ENCODE results near the gene SLAMF1. TPM values are rescaled to one million over a fixed set of nuclear protein-coding genes. Genes with fewer than 3 reads are reported as not detected.
"Not testable (repeated sequence)": the region's sequence is repeated elsewhere in the genome, so short reads cannot be mapped to it uniquely, and the experiment has no call there.

SLAMF1 gene
- total RNA-seq, 1 experiment from 2014 or later: 0.30 TPM

DNA sequence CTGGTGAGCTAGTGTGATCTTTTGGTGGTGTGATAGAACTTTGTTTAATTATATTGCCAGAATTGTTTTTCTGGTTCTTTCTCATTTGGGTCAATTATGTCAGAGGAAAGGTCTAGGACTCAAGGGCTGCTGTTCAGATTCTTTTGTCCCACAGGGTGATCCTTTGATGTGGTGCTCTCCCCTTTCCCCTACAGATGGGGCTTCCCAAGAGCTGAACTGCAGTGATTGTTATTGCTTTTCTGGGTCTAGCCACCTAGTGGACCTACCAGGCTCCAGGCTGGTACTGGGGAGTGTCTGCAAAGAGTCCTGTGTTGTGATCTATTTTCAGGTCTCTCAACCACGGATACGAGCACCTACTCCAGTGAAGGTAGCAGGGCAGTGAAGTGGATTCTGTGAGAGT is 41.6 kb downstream of the SLAMF1 start:
- no peak overlapping the region for H3K9ac ChIP-seq (ENCODE audit: low read length)
- no peak overlapping the region for H3K27ac ChIP-seq (ENCODE audit: low read length)
- no peak for DNase-seq
- H3K9me2 ChIP-seq (replicated peaks; ENCODE audit: insufficient read depth, low read length): no peaks in the 10 kb centered on the region
- no peak overlapping the region for H2AFZ ChIP-seq (ENCODE audit: low read length)
- peaks cover 7% of the 10 kb centered on the region; the same call in 1 of the 2 replicates for H3K9me3 ChIP-seq (ENCODE audit: low read length)
- no peak overlapping the region for H3K4me3 ChIP-seq (ENCODE audit: low read length)
- no peaks in the 10 kb centered on the region for H3K27me3 ChIP-seq (ENCODE audit: low read length)
- H3K79me2 ChIP-seq (ENCODE audit: low read length): no peaks in the 10 kb centered on the region
- H3K36me3 ChIP-seq (ENCODE audit: insufficient read depth, low read length): no peaks in the 10 kb centered on the region
- H3K4me1 ChIP-seq (ENCODE audit: low read length): peaks cover 12% of the 10 kb centered on the region
- no peak overlapping the region for H3K4me2 ChIP-seq (ENCODE audit: low read depth, low read length, poor library complexity, severe bottlenecking)
- no peaks in the 10 kb centered on the region for H4K20me1 ChIP-seq (ENCODE audit: insufficient read depth, low read depth, low read length)

DNA sequence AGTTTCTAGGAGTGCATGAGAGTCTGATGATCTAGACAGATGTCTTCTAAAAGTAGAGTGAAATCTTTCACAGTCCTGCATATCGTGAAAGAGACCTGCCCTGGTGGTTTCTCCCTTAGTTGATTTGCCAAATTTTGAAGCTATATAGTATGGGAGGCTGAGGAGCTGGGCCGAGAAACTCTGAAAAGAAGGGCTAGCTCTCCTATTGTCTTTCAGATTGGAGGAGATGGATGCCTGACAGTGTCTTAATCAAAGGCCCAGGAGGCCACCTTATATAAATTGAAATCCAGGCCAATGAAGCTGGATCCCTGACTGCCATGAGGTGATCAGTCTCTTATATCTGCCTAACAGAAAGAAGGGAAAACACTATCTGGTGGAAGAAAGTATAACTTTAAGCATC is 49.1 kb downstream of the SLAMF1 start:
- Histone ChIP-seq H3K9ac (ENCODE audit: low read length) (no peak overlapping the region), H3K9me3 (ENCODE audit: low read length) (no peaks in the 10 kb centered on the region), H3K4me3 (ENCODE audit: low read length) (no peak overlapping the region), H3K4me2 (ENCODE audit: low read depth, low read length, poor library complexity, severe bottlenecking) (no peak overlapping the region), H4K20me1 (ENCODE audit: insufficient read depth, low read depth, low read length) (no peaks in the 10 kb centered on the region), H3K27me3 (ENCODE audit: low read length) (no peaks in the 10 kb centered on the region), H2AFZ (ENCODE audit: low read length) (no peak overlapping the region), H3K4me1 (ENCODE audit: low read length) (no peaks in the 10 kb centered on the region), H3K36me3 (ENCODE audit: insufficient read depth, low read length) (no peaks in the 10 kb centered on the region), H3K79me2 (ENCODE audit: low read length) (no peaks in the 10 kb centered on the region), H3K9me2 (replicated peaks; ENCODE audit: insufficient read depth, low read length) (no peaks in the 10 kb centered on the region), H3K27ac (ENCODE audit: low read length) (no peak overlapping the region)
- DNase-seq: no peak

DNA sequence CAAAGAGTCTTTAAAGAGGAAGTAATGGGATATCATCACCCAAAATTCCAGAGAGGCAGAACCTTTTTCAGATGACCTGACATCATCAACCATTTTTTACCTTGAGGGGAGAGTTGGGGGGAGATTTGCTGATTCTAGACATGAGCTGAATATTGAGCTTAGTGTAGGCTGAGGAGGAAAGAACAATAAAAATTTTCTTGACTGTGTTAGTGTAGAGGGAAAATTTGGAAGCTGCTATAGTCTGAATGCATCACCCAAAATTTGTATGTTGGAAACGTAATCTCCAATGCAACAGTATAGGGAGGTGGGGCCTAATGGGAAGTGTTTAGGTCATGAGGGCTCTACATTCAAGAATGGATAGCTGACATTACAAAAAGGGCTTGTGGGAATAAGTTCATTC is 49.8 kb downstream of the SLAMF1 start:
- no peak overlapping the region for H3K27ac ChIP-seq (ENCODE audit: low read length)
- H3K4me3 ChIP-seq (ENCODE audit: low read length): no peak overlapping the region
- no peak for DNase-seq
- no peaks in the 10 kb centered on the region for H3K36me3 ChIP-seq (ENCODE audit: insufficient read depth, low read length)
- H3K9me3 ChIP-seq (ENCODE audit: low read length): no peaks in the 10 kb centered on the region
- H3K4me1 ChIP-seq (ENCODE audit: low read length): no peaks in the 10 kb centered on the region
- no peaks in the 10 kb centered on the region for H3K9me2 ChIP-seq (replicated peaks; ENCODE audit: insufficient read depth, low read length)
- no peaks in the 10 kb centered on the region for H3K27me3 ChIP-seq (ENCODE audit: low read length)
- H3K9ac ChIP-seq (ENCODE audit: low read length): no peak overlapping the region
- no peaks in the 10 kb centered on the region for H3K79me2 ChIP-seq (ENCODE audit: low read length)
- no peak overlapping the region for H3K4me2 ChIP-seq (ENCODE audit: low read depth, low read length, poor library complexity, severe bottlenecking)
- no peak overlapping the region for H2AFZ ChIP-seq (ENCODE audit: low read length)
- no peaks in the 10 kb centered on the region for H4K20me1 ChIP-seq (ENCODE audit: insufficient read depth, low read depth, low read length)

DNA sequence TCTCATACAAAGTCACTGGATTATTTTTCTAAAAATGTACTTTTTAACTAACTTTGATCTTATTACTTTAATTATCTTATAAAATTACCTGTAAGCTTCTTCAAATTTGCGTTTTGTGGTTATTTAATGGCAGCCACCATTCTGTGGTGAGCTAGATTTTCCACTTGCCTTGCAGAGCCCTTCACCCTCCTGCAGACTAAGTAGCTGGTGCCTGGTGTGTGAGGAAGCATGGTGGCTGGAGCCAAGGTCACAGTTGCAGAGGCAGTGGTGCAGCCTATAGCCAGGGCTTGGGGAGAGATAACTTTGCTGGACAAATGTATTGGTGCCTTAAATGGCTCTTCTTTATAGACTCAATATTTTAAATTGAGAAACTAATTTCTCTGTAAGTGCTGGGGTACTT is 56.4 kb downstream of the SLAMF1 start:
- H3K4me3 ChIP-seq (ENCODE audit: low read length): no peak overlapping the region
- H4K20me1 ChIP-seq (ENCODE audit: insufficient read depth, low read depth, low read length): no peaks in the 10 kb centered on the region
- H3K27ac ChIP-seq (ENCODE audit: low read length): no peak overlapping the region
- peak; percentile 48 for DNase-seq
- H3K4me1 ChIP-seq (ENCODE audit: low read length): peaks cover 4% of the 10 kb centered on the region
- no peaks in the 10 kb centered on the region for H3K9me2 ChIP-seq (replicated peaks; ENCODE audit: insufficient read depth, low read length)
- 0 out of 2 replicates have a peak overlapping the region, but pooled peaks have one; percentile 54 for H2AFZ ChIP-seq (ENCODE audit: low read length)
- no peak overlapping the region for H3K9ac ChIP-seq (ENCODE audit: low read length)
- H3K27me3 ChIP-seq (ENCODE audit: low read length): no peaks in the 10 kb centered on the region
- H3K79me2 ChIP-seq (ENCODE audit: low read length): no peaks in the 10 kb centered on the region
- H3K9me3 ChIP-seq (ENCODE audit: low read length): no peaks in the 10 kb centered on the region
- H3K36me3 ChIP-seq (ENCODE audit: insufficient read depth, low read length): no peaks in the 10 kb centered on the region
- H3K4me2 ChIP-seq (ENCODE audit: low read depth, low read length, poor library complexity, severe bottlenecking): no peak overlapping the region

DNA sequence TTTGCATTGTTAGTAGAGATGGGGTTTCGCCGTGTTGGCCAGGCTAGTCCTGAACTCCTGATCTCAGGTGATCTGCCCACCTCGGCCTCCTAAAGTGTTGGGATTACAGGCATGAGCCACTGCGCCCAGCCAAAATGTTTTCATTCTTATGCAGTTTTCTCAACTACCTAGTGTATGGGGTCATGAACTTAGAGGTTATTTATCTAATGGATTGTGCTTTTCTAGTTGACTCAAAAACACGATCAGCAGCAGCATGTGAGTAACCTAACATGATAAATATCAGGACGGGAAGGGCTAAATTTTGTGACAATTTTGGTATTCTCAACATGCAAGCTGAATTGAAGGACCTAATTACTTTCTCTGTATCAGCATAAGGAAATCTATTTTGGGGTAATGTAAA is 58.4 kb downstream of the SLAMF1 start:
- Histone ChIP-seq H3K36me3 (ENCODE audit: insufficient read depth, low read length) (no peaks in the 10 kb centered on the region), H2AFZ (ENCODE audit: low read length) (no peak overlapping the region), H3K27ac (ENCODE audit: low read length) (no peak overlapping the region), H3K9me2 (replicated peaks; ENCODE audit: insufficient read depth, low read length) (no peaks in the 10 kb centered on the region), H3K4me3 (ENCODE audit: low read length) (no peak overlapping the region), H4K20me1 (ENCODE audit: insufficient read depth, low read depth, low read length) (no peaks in the 10 kb centered on the region), H3K27me3 (ENCODE audit: low read length) (no peaks in the 10 kb centered on the region), H3K9ac (ENCODE audit: low read length) (no peak overlapping the region), H3K4me1 (ENCODE audit: low read length) (peaks cover 4% of the 10 kb centered on the region), H3K9me3 (ENCODE audit: low read length) (no peaks in the 10 kb centered on the region), H3K4me2 (ENCODE audit: low read depth, low read length, poor library complexity, severe bottlenecking) (no peak overlapping the region), H3K79me2 (ENCODE audit: low read length) (no peaks in the 10 kb centered on the region)
- DNase-seq: no peak

DNA sequence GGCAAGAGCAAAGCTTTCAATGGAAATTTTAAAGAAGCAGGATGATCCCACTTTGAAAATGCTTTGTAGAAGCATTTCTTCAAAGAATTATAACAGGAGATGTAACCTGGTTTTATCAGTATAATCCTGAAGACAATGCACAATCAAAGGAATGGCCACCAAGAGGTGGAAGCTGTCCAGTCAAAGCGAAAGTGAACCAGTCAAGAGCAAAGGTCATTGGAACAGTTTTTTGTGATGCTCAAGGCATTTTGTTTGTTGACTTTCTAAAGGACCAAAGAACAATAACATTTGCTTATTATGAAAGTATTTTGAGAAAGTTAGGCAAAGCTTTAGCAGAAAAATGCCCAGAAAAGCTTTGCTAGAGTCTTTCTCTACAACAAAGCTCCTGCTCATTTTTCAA is 62.1 kb downstream of the SLAMF1 start:
- no peak overlapping the region for H3K9ac ChIP-seq (ENCODE audit: low read length)
- no peak overlapping the region for H3K4me3 ChIP-seq (ENCODE audit: low read length)
- no peak overlapping the region for H3K4me2 ChIP-seq (ENCODE audit: low read depth, low read length, poor library complexity, severe bottlenecking)
- no peaks in the 10 kb centered on the region for H3K27me3 ChIP-seq (ENCODE audit: low read length)
- H3K9me2 ChIP-seq (replicated peaks; ENCODE audit: insufficient read depth, low read length): no peaks in the 10 kb centered on the region
- no peaks in the 10 kb centered on the region for H3K79me2 ChIP-seq (ENCODE audit: low read length)
- no peaks in the 10 kb centered on the region for H3K36me3 ChIP-seq (ENCODE audit: insufficient read depth, low read length)
- no peak for DNase-seq
- H2AFZ ChIP-seq (ENCODE audit: low read length): no peak overlapping the region
- H3K9me3 ChIP-seq (ENCODE audit: low read length): no peaks in the 10 kb centered on the region
- H4K20me1 ChIP-seq (ENCODE audit: insufficient read depth, low read depth, low read length): no peaks in the 10 kb centered on the region
- no peak overlapping the region for H3K27ac ChIP-seq (ENCODE audit: low read length)
- H3K4me1 ChIP-seq (ENCODE audit: low read length): peaks cover 6% of the 10 kb centered on the region

DNA sequence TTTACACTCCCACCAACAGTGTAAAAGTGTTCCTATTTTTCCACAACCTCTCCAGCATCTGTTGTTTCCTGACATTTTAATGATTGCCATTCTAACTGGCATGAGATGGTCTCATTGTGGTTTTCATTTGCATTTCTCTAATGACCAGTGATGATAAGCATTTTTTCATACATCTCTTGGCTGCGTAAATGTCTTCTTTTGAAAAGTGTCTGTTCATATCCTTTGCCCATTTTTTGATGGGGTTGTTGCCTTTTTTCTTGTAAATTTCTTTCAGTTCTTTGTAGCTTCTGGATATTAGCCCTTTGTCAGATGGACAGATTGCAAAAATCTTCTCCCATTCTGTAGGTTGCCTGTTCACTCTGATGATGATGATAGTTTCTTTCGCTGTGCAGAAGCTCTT is 63.9 kb downstream of the SLAMF1 start:
- H3K79me2 ChIP-seq (ENCODE audit: low read length); H3K4me3 ChIP-seq (ENCODE audit: low read length); H3K27me3 ChIP-seq (ENCODE audit: low read length); DNase-seq; H3K4me2 ChIP-seq (ENCODE audit: low read depth, low read length, poor library complexity, severe bottlenecking); H2AFZ ChIP-seq (ENCODE audit: low read length); H3K9ac ChIP-seq (ENCODE audit: low read length); H3K27ac ChIP-seq (ENCODE audit: low read length); H3K9me3 ChIP-seq (ENCODE audit: low read length); H3K36me3 ChIP-seq (ENCODE audit: insufficient read depth, low read length); H3K9me2 ChIP-seq (replicated peaks; ENCODE audit: insufficient read depth, low read length); H4K20me1 ChIP-seq (ENCODE audit: insufficient read depth, low read depth, low read length): not testable (repeated sequence)
- peaks cover 24% of the 10 kb centered on the region for H3K4me1 ChIP-seq (ENCODE audit: low read length)

DNA sequence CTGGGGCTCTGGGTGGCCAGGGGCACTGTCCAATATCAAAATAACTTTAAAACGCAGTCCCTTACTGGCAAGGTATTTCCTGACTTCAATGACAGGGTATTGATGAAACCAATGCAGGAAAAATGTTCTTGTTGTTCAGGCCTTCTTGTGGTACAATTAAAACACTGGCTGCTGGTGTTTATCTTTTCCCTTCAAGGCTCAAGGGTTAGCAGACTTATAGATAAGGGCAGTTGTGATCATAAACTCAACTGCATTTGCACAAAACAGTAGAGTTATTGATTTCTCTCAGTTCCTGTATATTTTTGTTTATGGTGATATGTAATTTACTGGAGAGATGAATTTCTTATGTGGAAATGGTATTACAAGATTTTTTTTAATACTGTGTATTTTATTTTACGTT is 64.9 kb downstream of the SLAMF1 start:
- H2AFZ ChIP-seq (ENCODE audit: low read length): no peak overlapping the region
- DNase-seq: no peak

More for the DNA sequence above, 64.9 kb downstream of the SLAMF1 start:
- H3K4me3 ChIP-seq (ENCODE audit: low read length): no peak overlapping the region
- H3K27me3 ChIP-seq (ENCODE audit: low read length): no peaks in the 10 kb centered on the region
- no peaks in the 10 kb centered on the region for H3K9me3 ChIP-seq (ENCODE audit: low read length)
- H3K4me2 ChIP-seq (ENCODE audit: low read depth, low read length, poor library complexity, severe bottlenecking): no peak overlapping the region
- H3K9ac ChIP-seq (ENCODE audit: low read length): no peak overlapping the region
- H3K9me2 ChIP-seq (replicated peaks; ENCODE audit: insufficient read depth, low read length): no peaks in the 10 kb centered on the region
- no peaks in the 10 kb centered on the region for H3K36me3 ChIP-seq (ENCODE audit: insufficient read depth, low read length)
- H4K20me1 ChIP-seq (ENCODE audit: insufficient read depth, low read depth, low read length): no peaks in the 10 kb centered on the region
- H3K4me1 ChIP-seq (ENCODE audit: low read length): peaks cover 35% of the 10 kb centered on the region
- no peak overlapping the region for H3K27ac ChIP-seq (ENCODE audit: low read length)
- H3K79me2 ChIP-seq (ENCODE audit: low read length): peaks cover 17% of the 10 kb centered on the region
